K562 (cell line): ENCODE results near the gene MEX3D. TPM values are rescaled to one million over a fixed set of nuclear protein-coding genes. Genes with fewer than 3 reads are reported as not detected.

ENCODE experiments used
- CBX1 ChIP-seq: sonication (generic); IDR thresholded peaks from 2 replicates; pipeline ENCODE4 v1.6.1; 2016; ENCODE audit warnings: antibody characterized with exemption, low read depth, mild to moderate bottlenecking
- FOXJ2 ChIP-seq: fragments of 200-800 bp; sonication (Bioruptor generic); IDR thresholded peaks from 2 replicates; pipeline ENCODE4 v1.6.1; 2016; ENCODE audit warnings: missing genetic modification characterization, missing compliant biosample characterization
- GTF2F1 ChIP-seq: IDR thresholded peaks from 2 replicates; pipeline ENCODE4 v1.6.1; 2011; ENCODE audit warnings: low read depth, low read length, improper control_type of control experiment
- KLF1 ChIP-seq: fragments of 450-650 bp; IDR thresholded peaks from 2 replicates; pipeline ENCODE4 v1.6.1; 2016; ENCODE audit warnings: missing genetic modification characterization, missing compliant biosample characterization
- L3MBTL2 ChIP-seq: fragments of 450-650 bp; IDR thresholded peaks from 2 replicates; pipeline ENCODE4 v1.6.1; 2016; ENCODE audit warnings: mild to moderate bottlenecking, moderate library complexity
- MAZ ChIP-seq, 2 experiments: fragments of 450-650 bp in 1 of 2; sonication (generic) in 1 of 2; formaldehyde crosslinking; IDR thresholded peaks in 1 of 2; conservative IDR thresholded peaks in 1 of 2; 2 replicates each; pipeline versions ENCODE4 v1.4.0 to v1.5.0; 2020; ENCODE audit warnings: mild to moderate bottlenecking in 1 of 2, missing genetic modification reagents in 1 of 2
- MEF2D ChIP-seq: conservative IDR thresholded peaks from 2 replicates; pipeline ENCODE4 v1.6.1; 2016; ENCODE audit warnings: low read depth, missing genetic modification characterization, missing compliant biosample characterization
- PCBP2 ChIP-seq: fragments of 200-400 bp; formaldehyde crosslinking; IDR thresholded peaks from 2 replicates; pipeline ENCODE4 v1.6.1; 2018; ENCODE audit warnings: low read length, low read depth, mild to moderate bottlenecking, moderate library complexity; ENCODE audit not compliant: poor library complexity, severe bottlenecking
- PHF8 ChIP-seq: fragments of 200-600 bp; sonication (generic); IDR thresholded peaks from 2 replicates; pipeline ENCODE4 v1.6.1; 2012; ENCODE audit warnings: mixed run types, mild to moderate bottlenecking, inconsistent platforms, low read length, moderate library complexity, borderline replicate concordance
- PRPF4 ChIP-seq: fragments of 200-400 bp; formaldehyde crosslinking; IDR thresholded peaks from one replicate; pipeline ENCODE4 v1.6.1; 2017; ENCODE audit warnings: low read length, low read depth, mild to moderate bottlenecking; ENCODE audit not compliant: insufficient read depth, poor library complexity, severe bottlenecking
- SIX5 ChIP-seq, 2 experiments: IDR thresholded peaks; 2 replicates each; pipeline ENCODE4 v1.6.1; 2011; ENCODE audit warnings: low read length in 2 of 2, borderline replicate concordance in 1 of 2, low read depth in 1 of 2, mild to moderate bottlenecking in 1 of 2, moderate library complexity in 1 of 2; ENCODE audit not compliant: insufficient read depth in 1 of 2
- TAF1 ChIP-seq: IDR thresholded peaks from 2 replicates; pipeline ENCODE4 v1.6.1; 2011; ENCODE audit warnings: mild to moderate bottlenecking, low read length, moderate library complexity; ENCODE audit not compliant: insufficient read depth, control insufficient read depth, severe bottlenecking; ENCODE audit errors: extremely low read depth
- TAF9B ChIP-seq: fragments of 450-650 bp; IDR thresholded peaks from 2 replicates; pipeline ENCODE4 v1.6.1; 2018; ENCODE audit warnings: mild to moderate bottlenecking; ENCODE audit not compliant: partially characterized antibody
- TRIM24 ChIP-seq, 2 experiments: fragments of 450-650 bp; IDR thresholded peaks; 2 replicates each; pipeline ENCODE4 v1.6.1; 2016
- ZNF561 ChIP-seq: fragments of 450-650 bp; formaldehyde crosslinking; conservative IDR thresholded peaks from 2 replicates; pipeline ENCODE4 v1.4.0; 2020; ENCODE audit warnings: mild to moderate bottlenecking, moderate library complexity
- ZNF586 ChIP-seq: fragments of 450-650 bp; formaldehyde crosslinking; conservative IDR thresholded peaks from 2 replicates; pipeline ENCODE4 v1.4.0; 2020; ENCODE audit warnings: mild to moderate bottlenecking, moderate library complexity
- ZSCAN29 ChIP-seq: fragments of 450-650 bp; IDR thresholded peaks from 2 replicates; pipeline ENCODE4 v1.6.1; 2017
- polyA plus RNA-seq, 8 experiments: library from polyadenylated mRNA; depleted of rRNA in 4 of 8; stranded (reverse) in 5 of 8; unstranded in 3 of 8; fragments of >200 nt; fragmentation: Nextera tagmentation in 2 of 8; fragmentation: Illumina TruSeq in 1 of 8; extraction: Ambion mirVana in 2 of 8; extraction: Trizol in 1 of 8; gene quantifications; 2 replicates each; pipeline versions ENCODE4 v1.2.1 to v1.2.3, GENCODE V29; 2011 to 2014; ENCODE audit warnings: inconsistent platforms in 1 of 8, missing spikeins in 1 of 8
- total RNA-seq, 7 experiments: library from RNA; depleted of rRNA in 6 of 7; stranded (reverse); fragments of >200 nt in 6 of 7; fragmentation: Illumina TruSeq in 2 of 7; extraction: Trizol in 2 of 7; gene quantifications; 2 replicates each; pipeline versions ENCODE4 v1.2.1 to v1.2.3, GENCODE V29; 2011 to 2021; ENCODE audit warnings: low replicate concordance in 1 of 7
- TF ChIP-seq, protein P1 (sequence below): sonication (generic); formaldehyde crosslinking; IDR thresholded peaks from 2 replicates; pipeline ENCODE4 v1.8.0; 2022; ENCODE audit warnings: mild to moderate bottlenecking, missing genetic modification reagents
- TF ChIP-seq, protein P2 (sequence below): fragments of 450-650 bp; formaldehyde crosslinking; IDR thresholded peaks from 2 replicates; pipeline ENCODE4 v1.4.0; 2022; ENCODE audit warnings: mild to moderate bottlenecking, moderate library complexity
- TF ChIP-seq, protein P3 (sequence below): IDR thresholded peaks from 2 replicates; pipeline ENCODE4 v1.6.1; 2012; ENCODE audit warnings: low read depth, low read length, improper control_type of control experiment, borderline replicate concordance

Gene MEX3D
- total and polyA plus RNA-seq, 9 of the 15 experiments (the other 6 are each of a cell fraction or from before 2014, with no cell fraction given): 1.7 to 39.3 (median 5.7) TPM

DNA sequence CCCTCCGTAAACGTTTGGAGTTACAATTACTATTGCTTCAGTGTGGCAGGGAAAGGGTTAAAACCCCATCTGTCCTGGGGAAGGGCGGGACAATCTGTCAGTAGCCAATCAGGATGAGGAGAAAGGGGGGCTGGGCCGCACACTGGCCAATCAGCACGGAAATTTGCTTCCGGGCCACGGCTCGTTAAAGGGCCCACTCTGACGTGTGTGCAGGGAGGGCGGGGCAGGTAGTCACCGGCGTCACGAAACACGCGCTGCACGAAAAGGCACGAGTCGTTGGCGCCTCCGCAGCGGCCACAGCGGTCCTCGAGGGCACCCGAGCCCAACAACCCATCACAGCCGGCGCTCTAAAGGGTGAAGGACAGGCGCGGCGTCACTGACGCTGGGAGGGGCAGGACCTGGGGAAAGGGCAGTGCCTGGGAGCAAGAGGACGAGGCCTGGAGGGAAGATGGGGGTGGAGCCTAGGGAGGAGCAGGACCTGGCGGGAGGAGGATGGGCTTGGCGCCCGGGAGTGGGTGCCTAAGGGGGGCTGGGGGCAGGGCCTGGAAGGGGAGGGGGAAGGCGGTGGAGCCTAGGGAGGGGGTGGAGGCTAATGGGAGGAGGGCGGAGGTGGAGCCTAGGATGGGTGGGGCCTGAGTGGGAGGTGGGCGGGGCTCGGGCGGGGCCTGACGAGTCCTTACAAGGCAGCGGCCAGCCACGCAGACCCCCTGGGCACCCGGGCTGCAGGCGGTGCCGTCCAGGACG, 60.2 kb downstream of the MEX3D start (continued):
- TF ChIP-seq PCBP2 (no peak), ZNF561 (CRISPR knock-in tag) (no peak), TAF9B (no peak), ZNF586 (CRISPR knock-in tag) (no peak), SIX5 (IDR thresholded peaks at IDR 0.05; ENCODE audit: borderline replicate concordance in 1 of 2, insufficient read depth in 1 of 2, low read depth in 1 of 2, low read length in 2 of 2) (no peak), L3MBTL2 (peak; percentile 98), MEF2D (tag) (no peak), PHF8 (peak; percentile 65; the same call in 1 of the 2 replicates), FOXJ2 (tag) (no peak), CBX1 (peak; percentile 63; the same call in 1 of the 2 replicates), TAF1 (peak; percentile 16), TRIM24 (IDR thresholded peaks at IDR 0.05) (0 out of 4 replicates have a peak, but pooled peaks of 1 of the 2 experiments have one; percentile 27), GTF2F1 (0 out of 2 replicates have a peak, but pooled peaks have one; percentile 43), PRPF4 (no peak), ZSCAN29 (no peak), MAZ (CRISPR knock-in tag; conservative IDR thresholded peaks at IDR 0.05 in 1 of 2, IDR thresholded peaks at IDR 0.05 in 1 of 2) (peak; percentile 57 to 94; a peak in 3 of 4 replicates), KLF1 (tag) (peak; percentile 83; the same call in 1 of the 2 replicates)
- TF ChIP-seq, protein P1, sequence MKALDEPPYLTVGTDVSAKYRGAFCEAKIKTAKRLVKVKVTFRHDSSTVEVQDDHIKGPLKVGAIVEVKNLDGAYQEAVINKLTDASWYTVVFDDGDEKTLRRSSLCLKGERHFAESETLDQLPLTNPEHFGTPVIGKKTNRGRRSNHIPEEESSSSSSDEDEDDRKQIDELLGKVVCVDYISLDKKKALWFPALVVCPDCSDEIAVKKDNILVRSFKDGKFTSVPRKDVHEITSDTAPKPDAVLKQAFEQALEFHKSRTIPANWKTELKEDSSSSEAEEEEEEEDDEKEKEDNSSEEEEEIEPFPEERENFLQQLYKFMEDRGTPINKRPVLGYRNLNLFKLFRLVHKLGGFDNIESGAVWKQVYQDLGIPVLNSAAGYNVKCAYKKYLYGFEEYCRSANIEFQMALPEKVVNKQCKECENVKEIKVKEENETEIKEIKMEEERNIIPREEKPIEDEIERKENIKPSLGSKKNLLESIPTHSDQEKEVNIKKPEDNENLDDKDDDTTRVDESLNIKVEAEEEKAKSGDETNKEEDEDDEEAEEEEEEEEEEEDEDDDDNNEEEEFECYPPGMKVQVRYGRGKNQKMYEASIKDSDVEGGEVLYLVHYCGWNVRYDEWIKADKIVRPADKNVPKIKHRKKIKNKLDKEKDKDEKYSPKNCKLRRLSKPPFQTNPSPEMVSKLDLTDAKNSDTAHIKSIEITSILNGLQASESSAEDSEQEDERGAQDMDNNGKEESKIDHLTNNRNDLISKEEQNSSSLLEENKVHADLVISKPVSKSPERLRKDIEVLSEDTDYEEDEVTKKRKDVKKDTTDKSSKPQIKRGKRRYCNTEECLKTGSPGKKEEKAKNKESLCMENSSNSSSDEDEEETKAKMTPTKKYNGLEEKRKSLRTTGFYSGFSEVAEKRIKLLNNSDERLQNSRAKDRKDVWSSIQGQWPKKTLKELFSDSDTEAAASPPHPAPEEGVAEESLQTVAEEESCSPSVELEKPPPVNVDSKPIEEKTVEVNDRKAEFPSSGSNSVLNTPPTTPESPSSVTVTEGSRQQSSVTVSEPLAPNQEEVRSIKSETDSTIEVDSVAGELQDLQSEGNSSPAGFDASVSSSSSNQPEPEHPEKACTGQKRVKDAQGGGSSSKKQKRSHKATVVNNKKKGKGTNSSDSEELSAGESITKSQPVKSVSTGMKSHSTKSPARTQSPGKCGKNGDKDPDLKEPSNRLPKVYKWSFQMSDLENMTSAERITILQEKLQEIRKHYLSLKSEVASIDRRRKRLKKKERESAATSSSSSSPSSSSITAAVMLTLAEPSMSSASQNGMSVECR: peak; percentile 79
- TF ChIP-seq, protein P2, sequence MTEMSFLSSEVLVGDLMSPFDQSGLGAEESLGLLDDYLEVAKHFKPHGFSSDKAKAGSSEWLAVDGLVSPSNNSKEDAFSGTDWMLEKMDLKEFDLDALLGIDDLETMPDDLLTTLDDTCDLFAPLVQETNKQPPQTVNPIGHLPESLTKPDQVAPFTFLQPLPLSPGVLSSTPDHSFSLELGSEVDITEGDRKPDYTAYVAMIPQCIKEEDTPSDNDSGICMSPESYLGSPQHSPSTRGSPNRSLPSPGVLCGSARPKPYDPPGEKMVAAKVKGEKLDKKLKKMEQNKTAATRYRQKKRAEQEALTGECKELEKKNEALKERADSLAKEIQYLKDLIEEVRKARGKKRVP: no peak
- TF ChIP-seq, protein P3, sequence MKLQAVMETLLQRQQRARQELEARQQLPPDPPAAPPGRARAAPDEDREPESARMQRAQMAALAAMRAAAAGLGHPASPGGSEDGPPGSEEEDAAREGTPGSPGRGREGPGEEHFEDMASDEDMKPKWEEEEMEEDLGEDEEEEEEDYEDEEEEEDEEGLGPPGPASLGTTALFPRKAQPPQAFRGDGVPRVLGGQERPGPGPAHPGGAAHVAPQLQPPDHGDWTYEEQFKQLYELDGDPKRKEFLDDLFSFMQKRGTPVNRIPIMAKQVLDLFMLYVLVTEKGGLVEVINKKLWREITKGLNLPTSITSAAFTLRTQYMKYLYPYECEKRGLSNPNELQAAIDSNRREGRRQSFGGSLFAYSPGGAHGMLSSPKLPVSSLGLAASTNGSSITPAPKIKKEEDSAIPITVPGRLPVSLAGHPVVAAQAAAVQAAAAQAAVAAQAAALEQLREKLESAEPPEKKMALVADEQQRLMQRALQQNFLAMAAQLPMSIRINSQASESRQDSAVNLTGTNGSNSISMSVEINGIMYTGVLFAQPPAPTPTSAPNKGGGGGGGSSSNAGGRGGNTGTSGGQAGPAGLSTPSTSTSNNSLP: no peak
